ENCODE data around the gene APIP.

The APIP gene, protein sequence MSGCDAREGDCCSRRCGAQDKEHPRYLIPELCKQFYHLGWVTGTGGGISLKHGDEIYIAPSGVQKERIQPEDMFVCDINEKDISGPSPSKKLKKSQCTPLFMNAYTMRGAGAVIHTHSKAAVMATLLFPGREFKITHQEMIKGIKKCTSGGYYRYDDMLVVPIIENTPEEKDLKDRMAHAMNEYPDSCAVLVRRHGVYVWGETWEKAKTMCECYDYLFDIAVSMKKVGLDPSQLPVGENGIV

DNA sequence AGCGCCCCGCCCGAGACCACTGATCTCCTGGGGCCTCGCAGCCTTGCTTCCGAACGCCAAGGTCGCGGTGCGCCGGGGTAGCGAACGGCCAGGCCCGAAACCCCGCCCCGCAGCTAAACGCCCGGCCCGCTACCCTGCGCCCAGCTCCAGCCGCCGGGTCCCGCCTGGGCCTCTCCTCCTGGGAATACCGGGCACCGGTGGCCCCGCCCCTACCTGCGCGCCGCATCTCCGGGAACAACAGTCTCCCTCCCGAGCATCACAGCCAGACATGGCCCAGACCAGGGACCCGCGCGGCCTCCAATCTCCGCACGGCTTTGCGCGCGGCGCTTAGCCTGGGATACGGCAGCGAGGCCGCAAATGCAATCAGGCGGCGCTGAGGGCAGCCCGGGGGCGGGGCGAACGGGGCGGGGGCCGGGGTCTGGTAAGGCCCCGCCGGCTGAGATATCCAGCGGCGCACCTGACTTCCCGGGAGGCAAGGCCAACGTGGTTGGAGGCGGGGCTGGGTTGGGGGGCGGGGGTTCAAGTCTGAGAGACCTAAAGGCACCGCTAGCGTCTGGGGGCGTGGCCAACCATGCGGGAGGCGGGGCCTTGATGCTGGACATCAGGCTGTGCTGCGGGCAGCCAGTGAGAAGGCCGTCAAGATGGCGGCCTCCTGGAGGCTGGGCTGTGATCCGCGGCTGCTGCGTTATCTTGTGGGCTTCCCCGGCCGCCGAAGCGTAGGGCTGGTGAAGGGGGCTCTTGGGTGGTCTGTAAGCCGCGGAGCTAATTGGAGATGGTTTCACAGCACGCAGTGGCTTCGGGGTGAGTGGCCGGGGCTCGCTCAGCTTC is at the start of gene APIP, which contains the start of gene PDHX:
APIP (minus strand) TSS at position 365 of the 828 bp plus-strand sequence; CDS start at position 270, 95 bp downstream.
PDHX (plus strand) TSS at position 604 of the 828 bp plus-strand sequence; CDS start at position 642, 38 bp downstream.
- DNase-seq = peak; percentile 84

- DNase-seq = no peak
Measured at GRCh38 chr11:34964610-34965331, 48.6 kb upstream of the APIP start.

DNA sequence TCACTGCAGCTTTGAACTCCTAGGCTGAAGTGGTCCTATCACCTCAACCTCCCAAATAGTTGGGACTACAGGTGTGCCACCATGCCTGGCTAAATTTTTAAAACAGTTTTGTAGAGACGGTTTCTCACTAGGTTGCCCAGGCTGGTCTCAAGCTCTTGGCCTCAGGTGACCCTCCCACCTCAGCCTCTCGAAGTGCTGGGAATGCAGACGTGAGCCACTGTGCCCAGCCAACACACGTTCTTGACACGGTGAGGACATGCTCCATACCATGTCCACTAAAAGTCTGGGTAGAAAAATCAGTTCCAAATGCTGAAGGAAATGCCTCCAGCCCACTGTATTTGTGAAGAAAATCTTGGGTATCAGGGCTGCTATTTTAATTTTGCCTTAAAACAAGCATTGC is 47.2 kb upstream of the APIP start:
- no peak for DNase-seq

DNA sequence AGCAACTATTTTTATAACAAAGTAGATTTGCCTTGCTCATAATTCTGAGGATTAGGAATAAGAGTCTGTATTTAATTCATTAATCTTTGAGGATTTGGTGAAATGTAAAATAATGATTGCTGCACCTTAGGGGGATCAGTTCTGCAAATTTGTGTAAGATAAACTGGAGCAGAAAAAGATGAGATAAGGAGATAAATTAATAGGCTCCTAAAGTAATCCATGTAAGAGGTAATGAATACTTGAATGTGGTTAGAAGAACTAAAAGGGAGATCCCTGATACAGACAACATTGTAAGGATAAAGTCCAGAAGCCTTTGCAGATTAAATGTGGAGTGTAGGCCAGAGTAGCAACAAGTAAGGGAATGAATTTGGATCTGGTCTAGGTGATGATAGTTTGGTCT is 45.9 kb upstream of the APIP start:
- no peak for DNase-seq

DNA sequence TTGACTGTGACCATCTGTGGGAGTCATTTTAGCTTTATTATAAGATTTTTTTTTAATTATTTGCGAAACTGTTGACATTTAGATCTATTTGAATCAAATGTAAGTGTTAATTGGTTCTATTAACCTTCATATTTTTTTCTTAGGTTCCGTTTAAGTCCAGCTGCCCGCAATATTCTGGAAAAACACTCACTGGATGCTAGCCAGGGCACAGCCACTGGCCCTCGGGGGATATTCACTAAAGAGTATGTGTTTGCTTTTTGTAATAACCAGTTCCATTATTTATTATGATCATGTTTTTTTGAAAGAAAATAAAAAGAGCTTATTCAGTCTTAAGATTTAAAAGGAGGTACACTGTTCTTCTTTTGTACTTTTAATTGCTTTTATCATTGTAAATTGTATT is 44.1 kb upstream of the APIP start:
- peak; percentile 52 for DNase-seq

- DNase-seq = no peak
Measured at GRCh38 chr11:34959770-34960169, 43.6 kb upstream of the APIP start.

GRCh38 chr11:34957606-34958005 is 41.4 kb upstream of the APIP start:
- no peak for DNase-seq

- DNase-seq = no peak
Measured at GRCh38 chr11:34957206-34957605, 41.0 kb upstream of the APIP start.

- no peak for DNase-seq
Measured at GRCh38 chr11:34953955-34954354, 37.8 kb upstream of the APIP start.

DNA sequence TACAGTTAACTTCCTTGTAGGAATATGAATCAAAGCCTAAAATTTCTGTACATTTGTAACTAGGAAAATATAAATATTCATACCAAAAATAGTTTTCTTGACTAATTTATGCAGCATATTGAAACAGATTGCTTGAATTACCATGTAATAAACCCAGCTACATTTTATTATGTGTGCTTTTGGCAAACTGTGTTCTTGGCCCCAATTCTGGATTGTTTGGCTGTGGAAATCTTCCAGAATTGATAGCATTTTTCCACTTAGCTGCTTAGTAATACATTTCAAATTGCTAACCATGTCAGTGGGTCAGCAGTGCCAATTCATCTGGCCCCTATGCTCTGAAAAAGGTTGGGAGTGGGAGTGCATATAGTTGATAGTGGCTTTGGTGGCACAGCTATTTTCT is 32.5 kb upstream of the APIP start:
- DNase-seq = no peak

DNA sequence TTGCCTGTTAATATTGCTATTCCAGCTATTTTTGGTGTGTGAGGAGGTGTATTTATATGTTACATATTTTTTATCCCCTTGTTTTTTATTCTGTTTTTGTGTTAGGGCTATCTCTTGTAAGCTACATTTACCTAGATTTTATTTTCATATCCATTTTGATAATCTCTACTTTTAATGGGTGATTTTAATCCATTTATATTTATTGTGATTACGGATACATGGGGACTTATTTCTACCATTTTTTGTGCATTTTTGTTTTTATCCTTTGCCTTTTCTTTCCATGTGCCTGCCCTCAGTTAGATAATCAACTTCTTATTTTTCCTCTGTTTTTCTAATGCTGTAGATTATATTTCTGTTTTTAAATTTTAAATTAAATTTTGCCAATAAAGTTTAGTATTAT is 28.5 kb upstream of the APIP start:
- DNase-seq = no peak

- DNase-seq = no peak
Measured at GRCh38 chr11:34941688-34942087, 25.5 kb upstream of the APIP start.

GRCh38 chr11:34940026-34940677 is 24.0 kb upstream of the APIP start:
- no peak for DNase-seq

DNA sequence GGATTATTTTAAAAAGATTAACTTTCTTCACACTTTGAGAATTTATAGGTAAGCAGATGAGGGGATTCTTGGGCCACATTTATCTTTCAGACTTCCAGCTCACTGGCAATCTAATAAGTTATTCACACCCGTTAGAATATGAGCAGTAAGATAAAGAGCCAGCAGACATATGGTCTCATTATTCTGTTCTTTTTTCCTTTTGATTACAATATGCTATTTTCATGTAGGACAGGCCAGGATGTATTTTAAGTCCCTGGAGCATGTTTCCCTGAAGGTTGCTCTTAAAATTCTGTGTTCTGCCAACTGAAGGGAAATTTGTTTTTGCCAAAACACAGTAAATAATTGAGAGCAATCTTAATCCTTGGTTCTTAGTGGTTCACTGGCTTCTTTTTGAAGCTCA is 22.4 kb upstream of the APIP start:
- no peak for DNase-seq

DNA sequence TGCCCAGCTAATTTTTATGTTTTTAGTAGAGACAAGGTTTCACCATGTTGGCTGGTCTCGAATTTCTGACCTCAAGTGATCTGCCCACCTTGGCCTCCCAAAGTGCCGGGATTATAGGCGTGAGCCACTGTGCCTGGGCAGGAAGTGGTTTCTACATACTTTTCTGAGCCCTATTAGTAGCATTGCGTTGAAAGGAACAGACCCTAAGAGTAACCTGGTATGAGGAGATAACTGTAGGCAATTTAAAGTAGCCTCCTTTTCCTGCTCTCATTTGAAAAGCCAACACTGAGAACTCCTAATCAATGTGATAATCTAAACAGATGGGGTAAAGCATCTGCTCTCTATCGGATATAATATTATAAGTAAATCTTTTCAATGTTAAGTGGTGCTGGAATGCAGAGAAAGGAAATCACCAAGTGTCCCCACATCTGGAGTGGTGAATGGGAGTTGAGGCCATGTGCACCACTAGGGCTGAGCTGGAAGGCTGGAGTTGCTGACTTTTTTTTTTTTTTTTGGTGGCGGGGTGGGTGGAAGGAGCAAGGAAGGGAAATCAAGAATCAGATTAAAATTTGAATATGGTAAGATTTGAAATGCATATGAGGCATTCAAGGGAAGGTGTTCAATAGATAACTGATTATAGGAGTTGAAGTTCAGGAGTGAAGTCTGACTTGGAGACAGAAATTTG is 20.9 kb upstream of the APIP start:
- DNase-seq = no peak

DNA sequence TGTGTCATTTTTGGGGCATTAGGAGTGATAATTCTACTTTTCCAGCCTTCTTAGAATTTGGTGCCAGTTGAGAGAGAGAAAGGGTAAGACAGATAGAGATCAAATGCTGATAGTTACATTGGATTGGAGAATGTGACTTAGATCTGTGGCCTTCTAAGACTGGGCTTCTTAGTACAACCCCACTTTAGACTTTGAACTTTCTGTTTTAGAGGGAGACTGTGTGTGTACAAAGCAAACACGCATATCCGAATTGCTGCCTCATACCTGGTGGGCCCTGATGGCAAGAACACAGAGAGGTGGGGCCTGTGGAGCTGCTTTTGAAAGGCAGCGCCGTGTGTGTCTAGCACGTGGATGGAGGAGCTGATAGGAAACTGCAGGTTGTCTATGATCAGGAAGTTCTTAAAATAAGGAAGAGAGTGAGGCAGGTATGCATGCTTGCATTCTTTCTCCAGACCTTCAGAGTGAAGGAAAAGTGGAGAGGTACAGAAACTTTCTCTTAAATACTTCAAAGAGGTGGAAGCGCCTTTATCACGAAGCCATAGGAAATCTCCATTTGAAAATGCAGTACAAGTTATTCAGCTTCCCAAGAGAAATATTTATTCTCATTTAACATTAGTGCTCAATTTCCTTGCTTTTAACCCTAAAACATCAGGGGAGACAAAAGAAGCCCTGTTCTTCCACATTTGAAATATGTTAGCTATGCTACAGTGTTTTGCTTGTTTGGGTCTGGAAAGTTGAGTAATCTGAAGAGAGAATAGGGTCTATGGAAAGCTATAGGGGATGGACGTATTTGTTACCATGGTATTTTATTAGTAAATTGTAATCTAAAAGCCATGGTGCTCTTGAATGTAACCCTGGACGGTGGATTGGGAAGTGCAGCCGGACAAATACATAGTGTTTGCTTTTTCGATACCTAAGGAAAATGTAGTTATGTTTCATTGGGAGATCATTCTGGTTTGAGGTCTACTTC is 13.9 kb upstream of the APIP start:
- DNase-seq = no peak

- DNase-seq = no peak
Measured at GRCh38 chr11:34928960-34929680, 12.9 kb upstream of the APIP start.

GRCh38 chr11:34928268-34928959 is 12.2 kb upstream of the APIP start:
- no peak for DNase-seq

DNA sequence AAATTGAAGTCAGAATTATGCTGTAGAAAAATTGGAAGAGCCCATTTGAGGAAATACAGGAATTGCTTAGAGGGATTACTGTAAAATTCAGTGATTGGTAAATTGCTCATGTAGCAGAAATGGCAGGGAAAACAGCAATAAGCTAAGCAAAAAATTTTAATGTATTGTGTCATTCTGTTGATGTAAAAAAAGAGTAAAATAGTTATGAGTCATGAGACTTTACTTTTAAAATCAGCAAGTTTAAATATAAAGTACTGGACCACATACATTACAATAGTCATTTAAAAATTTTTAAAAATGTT is 10.6 kb upstream of the APIP start:
- DNase-seq = no peak
